WTC11 (cell line): Measurements from ENCODE around the gene SRRM2. TPM values are rescaled to one million over a fixed set of nuclear protein-coding genes. Genes with fewer than 3 reads are reported as not detected.

Experiments
- ATAC-seq: fragments of 200-7000 bp; cut with Tn5 transposase; 2 replicates; pipeline ENCODE4 v1.10.0; 2021; ENCODE audit warnings: mild to moderate bottlenecking, moderate library complexity
- CTCF ChIA-PET: fragments of 300-600 bp; sonication (Branson Sonifier 250); formaldehyde crosslinking; loops from one replicate; lab custom pipeline; 2021; ENCODE audit warnings: antibody characterized with exemption; lab: Charles Lee
- POLR2A ChIA-PET: fragments of 350-600 bp; sonication (Branson Sonifier 250); formaldehyde crosslinking; loops from one replicate; lab custom pipeline; 2021; ENCODE audit warnings: antibody characterized with exemption; lab: Charles Lee
- DNase-seq: peaks from one replicate; pipeline ENCODE4 v3.0.0; 2021; ENCODE audit warnings: low spot score
- H3K27ac Mint-ChIP-seq: 2 replicates; pipeline ENCODE4 v1.8.0; 2021; ENCODE audit warnings: mixed read lengths
- H3K27me3 Mint-ChIP-seq: 2 replicates; pipeline ENCODE4 v1.8.0; 2021; ENCODE audit warnings: low read depth, mild to moderate bottlenecking, moderate library complexity, mixed read lengths
- H3K36me3 Mint-ChIP-seq: 2 replicates; pipeline ENCODE4 v1.8.0; 2021; ENCODE audit warnings: mixed read lengths
- H3K4me1 Mint-ChIP-seq: 2 replicates; pipeline ENCODE4 v1.8.0; 2022; ENCODE audit warnings: mixed read lengths
- H3K4me3 Mint-ChIP-seq: 2 replicates; pipeline ENCODE4 v1.8.0; 2021; ENCODE audit warnings: mild to moderate bottlenecking, moderate library complexity, mixed read lengths
- H3K9me3 Mint-ChIP-seq: 2 replicates; pipeline ENCODE4 v1.8.0; 2021; ENCODE audit warnings: mixed read lengths
- ESRRA ChIP-seq: sonication (generic); formaldehyde crosslinking; IDR thresholded peaks from 2 replicates; pipeline ENCODE4 v1.8.1; 2022; ENCODE audit warnings: mild to moderate bottlenecking, missing genetic modification reagents, borderline replicate concordance
- FOXJ3 ChIP-seq: sonication (generic); formaldehyde crosslinking; IDR thresholded peaks from 2 replicates; pipeline ENCODE4 v1.9.0; 2021; ENCODE audit warnings: missing genetic modification reagents, mild to moderate bottlenecking, borderline replicate concordance
- FOXK1 ChIP-seq: sonication (generic); formaldehyde crosslinking; IDR thresholded peaks from 2 replicates; pipeline ENCODE4 v1.8.0; 2022; ENCODE audit warnings: mild to moderate bottlenecking, moderate library complexity, missing genetic modification reagents
- FOXP4 ChIP-seq: sonication (generic); formaldehyde crosslinking; IDR thresholded peaks from 2 replicates; pipeline ENCODE4 v1.8.0; 2022; ENCODE audit warnings: mild to moderate bottlenecking, missing genetic modification reagents
- IRF2 ChIP-seq: sonication (generic); formaldehyde crosslinking; IDR thresholded peaks from 2 replicates; pipeline ENCODE4 v1.8.0; 2022; ENCODE audit warnings: low read depth, missing genetic modification reagents, borderline replicate concordance
- NFYB ChIP-seq: sonication (generic); formaldehyde crosslinking; conservative IDR thresholded peaks from 2 replicates; pipeline ENCODE4 v1.8.0; 2022; ENCODE audit warnings: low read depth, missing genetic modification reagents
- SMAD4 ChIP-seq: sonication (generic); formaldehyde crosslinking; IDR thresholded peaks from 2 replicates; pipeline ENCODE4 v1.8.0; 2022; ENCODE audit warnings: mild to moderate bottlenecking, missing genetic modification reagents
- ZNF423 ChIP-seq: fragments of 250-450 bp; sonication (Bioruptor Pico); IDR thresholded peaks from 2 replicates; pipeline ENCODE4 v2.1.2; 2022; ENCODE audit warnings: mild to moderate bottlenecking, moderate library complexity
- total RNA-seq: library from RNA; stranded (reverse); gene quantifications from 3 replicates; pipeline ENCODE4 v1.2.3, GENCODE V29; 2021
- TF ChIP-seq, protein P1 (sequence below): fragments of 250-450 bp; sonication (Bioruptor Pico); IDR thresholded peaks from 2 replicates; pipeline ENCODE4 v1.9.0; 2021; ENCODE audit warnings: mild to moderate bottlenecking
- TF ChIP-seq, protein P2 (sequence below): sonication (generic); formaldehyde crosslinking; IDR thresholded peaks from 2 replicates; pipeline ENCODE4 v1.8.1; 2023; ENCODE audit warnings: mild to moderate bottlenecking, missing genetic modification reagents, borderline replicate concordance
- TF ChIP-seq, protein P3 (sequence below): sonication (generic); formaldehyde crosslinking; IDR thresholded peaks from 2 replicates; pipeline ENCODE4 v1.8.1; 2023; ENCODE audit warnings: mild to moderate bottlenecking, missing genetic modification reagents, moderate library complexity
- TF ChIP-seq, protein P4 (sequence below): sonication (generic); formaldehyde crosslinking; IDR thresholded peaks from 2 replicates; pipeline ENCODE4 v1.8.0; 2022; ENCODE audit warnings: mild to moderate bottlenecking, missing genetic modification reagents

SRRM2 gene
- total RNA-seq, 1 experiment from 2014 or later, result 823 TPM

DNA sequence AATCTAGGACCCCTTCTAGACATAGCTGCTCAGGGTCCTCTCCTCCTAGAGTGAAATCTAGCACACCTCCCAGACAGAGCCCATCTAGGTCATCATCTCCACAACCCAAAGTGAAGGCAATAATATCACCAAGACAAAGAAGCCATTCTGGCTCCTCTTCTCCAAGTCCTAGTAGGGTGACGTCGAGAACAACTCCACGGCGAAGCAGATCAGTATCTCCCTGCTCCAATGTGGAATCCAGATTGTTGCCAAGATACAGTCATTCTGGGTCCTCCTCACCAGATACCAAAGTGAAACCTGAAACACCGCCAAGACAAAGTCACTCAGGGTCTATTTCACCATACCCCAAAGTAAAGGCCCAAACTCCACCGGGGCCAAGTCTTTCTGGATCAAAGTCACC, 10.7 kb downstream of the SRRM2 start (continued):
- no peak for TF ChIP-seq NFYB (CRISPR knock-in tag)
- TF ChIP-seq SMAD4, result no peak
- no peak for TF ChIP-seq FOXP4 (CRISPR knock-in tag)
- no peak for TF ChIP-seq ESRRA (CRISPR knock-in tag)

- no peaks in the 10 kb centered on the region for H3K27me3 Mint-ChIP-seq
- H3K4me1 Mint-ChIP-seq, result peaks cover 4% of the 10 kb centered on the region
- H3K36me3 Mint-ChIP-seq, result peaks cover 100% of the 10 kb centered on the region
- POLR2A ChIA-PET, result no interaction called here
- peaks cover 66% of the 10 kb centered on the region for H3K9me3 Mint-ChIP-seq
- ATAC-seq (no peak), DNase-seq (no peak)
- TF ChIP-seq, protein P1, sequence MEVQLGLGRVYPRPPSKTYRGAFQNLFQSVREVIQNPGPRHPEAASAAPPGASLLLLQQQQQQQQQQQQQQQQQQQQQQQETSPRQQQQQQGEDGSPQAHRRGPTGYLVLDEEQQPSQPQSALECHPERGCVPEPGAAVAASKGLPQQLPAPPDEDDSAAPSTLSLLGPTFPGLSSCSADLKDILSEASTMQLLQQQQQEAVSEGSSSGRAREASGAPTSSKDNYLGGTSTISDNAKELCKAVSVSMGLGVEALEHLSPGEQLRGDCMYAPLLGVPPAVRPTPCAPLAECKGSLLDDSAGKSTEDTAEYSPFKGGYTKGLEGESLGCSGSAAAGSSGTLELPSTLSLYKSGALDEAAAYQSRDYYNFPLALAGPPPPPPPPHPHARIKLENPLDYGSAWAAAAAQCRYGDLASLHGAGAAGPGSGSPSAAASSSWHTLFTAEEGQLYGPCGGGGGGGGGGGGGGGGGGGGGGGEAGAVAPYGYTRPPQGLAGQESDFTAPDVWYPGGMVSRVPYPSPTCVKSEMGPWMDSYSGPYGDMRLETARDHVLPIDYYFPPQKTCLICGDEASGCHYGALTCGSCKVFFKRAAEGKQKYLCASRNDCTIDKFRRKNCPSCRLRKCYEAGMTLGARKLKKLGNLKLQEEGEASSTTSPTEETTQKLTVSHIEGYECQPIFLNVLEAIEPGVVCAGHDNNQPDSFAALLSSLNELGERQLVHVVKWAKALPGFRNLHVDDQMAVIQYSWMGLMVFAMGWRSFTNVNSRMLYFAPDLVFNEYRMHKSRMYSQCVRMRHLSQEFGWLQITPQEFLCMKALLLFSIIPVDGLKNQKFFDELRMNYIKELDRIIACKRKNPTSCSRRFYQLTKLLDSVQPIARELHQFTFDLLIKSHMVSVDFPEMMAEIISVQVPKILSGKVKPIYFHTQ (CRISPR knock-in tag), result no peak
- no peak for TF ChIP-seq FOXJ3 (CRISPR knock-in tag)
- TF ChIP-seq, protein P2, sequence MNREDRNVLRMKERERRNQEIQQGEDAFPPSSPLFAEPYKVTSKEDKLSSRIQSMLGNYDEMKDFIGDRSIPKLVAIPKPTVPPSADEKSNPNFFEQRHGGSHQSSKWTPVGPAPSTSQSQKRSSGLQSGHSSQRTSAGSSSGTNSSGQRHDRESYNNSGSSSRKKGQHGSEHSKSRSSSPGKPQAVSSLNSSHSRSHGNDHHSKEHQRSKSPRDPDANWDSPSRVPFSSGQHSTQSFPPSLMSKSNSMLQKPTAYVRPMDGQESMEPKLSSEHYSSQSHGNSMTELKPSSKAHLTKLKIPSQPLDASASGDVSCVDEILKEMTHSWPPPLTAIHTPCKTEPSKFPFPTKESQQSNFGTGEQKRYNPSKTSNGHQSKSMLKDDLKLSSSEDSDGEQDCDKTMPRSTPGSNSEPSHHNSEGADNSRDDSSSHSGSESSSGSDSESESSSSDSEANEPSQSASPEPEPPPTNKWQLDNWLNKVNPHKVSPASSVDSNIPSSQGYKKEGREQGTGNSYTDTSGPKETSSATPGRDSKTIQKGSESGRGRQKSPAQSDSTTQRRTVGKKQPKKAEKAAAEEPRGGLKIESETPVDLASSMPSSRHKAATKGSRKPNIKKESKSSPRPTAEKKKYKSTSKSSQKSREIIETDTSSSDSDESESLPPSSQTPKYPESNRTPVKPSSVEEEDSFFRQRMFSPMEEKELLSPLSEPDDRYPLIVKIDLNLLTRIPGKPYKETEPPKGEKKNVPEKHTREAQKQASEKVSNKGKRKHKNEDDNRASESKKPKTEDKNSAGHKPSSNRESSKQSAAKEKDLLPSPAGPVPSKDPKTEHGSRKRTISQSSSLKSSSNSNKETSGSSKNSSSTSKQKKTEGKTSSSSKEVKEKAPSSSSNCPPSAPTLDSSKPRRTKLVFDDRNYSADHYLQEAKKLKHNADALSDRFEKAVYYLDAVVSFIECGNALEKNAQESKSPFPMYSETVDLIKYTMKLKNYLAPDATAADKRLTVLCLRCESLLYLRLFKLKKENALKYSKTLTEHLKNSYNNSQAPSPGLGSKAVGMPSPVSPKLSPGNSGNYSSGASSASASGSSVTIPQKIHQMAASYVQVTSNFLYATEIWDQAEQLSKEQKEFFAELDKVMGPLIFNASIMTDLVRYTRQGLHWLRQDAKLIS (CRISPR knock-in tag), result no peak
- TF ChIP-seq, protein P3, sequence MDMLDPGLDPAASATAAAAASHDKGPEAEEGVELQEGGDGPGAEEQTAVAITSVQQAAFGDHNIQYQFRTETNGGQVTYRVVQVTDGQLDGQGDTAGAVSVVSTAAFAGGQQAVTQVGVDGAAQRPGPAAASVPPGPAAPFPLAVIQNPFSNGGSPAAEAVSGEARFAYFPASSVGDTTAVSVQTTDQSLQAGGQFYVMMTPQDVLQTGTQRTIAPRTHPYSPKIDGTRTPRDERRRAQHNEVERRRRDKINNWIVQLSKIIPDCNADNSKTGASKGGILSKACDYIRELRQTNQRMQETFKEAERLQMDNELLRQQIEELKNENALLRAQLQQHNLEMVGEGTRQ (CRISPR knock-in tag), result no peak
- TF ChIP-seq FOXK1 (CRISPR knock-in tag), result no peak
- TF ChIP-seq IRF2 (CRISPR knock-in tag), result no peak
- no peak for TF ChIP-seq ZNF423 (CRISPR knock-in tag)
- TF ChIP-seq, protein P4, sequence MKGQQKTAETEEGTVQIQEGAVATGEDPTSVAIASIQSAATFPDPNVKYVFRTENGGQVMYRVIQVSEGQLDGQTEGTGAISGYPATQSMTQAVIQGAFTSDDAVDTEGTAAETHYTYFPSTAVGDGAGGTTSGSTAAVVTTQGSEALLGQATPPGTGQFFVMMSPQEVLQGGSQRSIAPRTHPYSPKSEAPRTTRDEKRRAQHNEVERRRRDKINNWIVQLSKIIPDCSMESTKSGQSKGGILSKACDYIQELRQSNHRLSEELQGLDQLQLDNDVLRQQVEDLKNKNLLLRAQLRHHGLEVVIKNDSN, result no peak
- H3K4me3 Mint-ChIP-seq, result no peak overlapping the region
- H3K27ac Mint-ChIP-seq, result no peak overlapping the region
- CTCF ChIA-PET, result no interaction called here
Measured at GRCh38 chr16:2764718-2765117, 12.3 kb downstream of the SRRM2 start.
